OCI-LY3 (cell line): ENCODE data around the gene EEA1.

Experiments
- EZH2phosphoT487 ChIP-seq: fragments of 200-600 bp; shearing (Covaris generic); IDR thresholded peaks from 2 replicates; pipeline ENCODE4 v1.6.1; 2018; ENCODE audit warnings: antibody characterized with exemption, mixed run types, low read depth
- TF ChIP-seq, protein P1 (sequence below): fragments of 200-600, 300-600 bp; sonication (generic); IDR thresholded peaks from 2 replicates; pipeline ENCODE4 v1.5.1; 2014; ENCODE audit warnings: antibody characterized with exemption, low read length, low read depth

DNA sequence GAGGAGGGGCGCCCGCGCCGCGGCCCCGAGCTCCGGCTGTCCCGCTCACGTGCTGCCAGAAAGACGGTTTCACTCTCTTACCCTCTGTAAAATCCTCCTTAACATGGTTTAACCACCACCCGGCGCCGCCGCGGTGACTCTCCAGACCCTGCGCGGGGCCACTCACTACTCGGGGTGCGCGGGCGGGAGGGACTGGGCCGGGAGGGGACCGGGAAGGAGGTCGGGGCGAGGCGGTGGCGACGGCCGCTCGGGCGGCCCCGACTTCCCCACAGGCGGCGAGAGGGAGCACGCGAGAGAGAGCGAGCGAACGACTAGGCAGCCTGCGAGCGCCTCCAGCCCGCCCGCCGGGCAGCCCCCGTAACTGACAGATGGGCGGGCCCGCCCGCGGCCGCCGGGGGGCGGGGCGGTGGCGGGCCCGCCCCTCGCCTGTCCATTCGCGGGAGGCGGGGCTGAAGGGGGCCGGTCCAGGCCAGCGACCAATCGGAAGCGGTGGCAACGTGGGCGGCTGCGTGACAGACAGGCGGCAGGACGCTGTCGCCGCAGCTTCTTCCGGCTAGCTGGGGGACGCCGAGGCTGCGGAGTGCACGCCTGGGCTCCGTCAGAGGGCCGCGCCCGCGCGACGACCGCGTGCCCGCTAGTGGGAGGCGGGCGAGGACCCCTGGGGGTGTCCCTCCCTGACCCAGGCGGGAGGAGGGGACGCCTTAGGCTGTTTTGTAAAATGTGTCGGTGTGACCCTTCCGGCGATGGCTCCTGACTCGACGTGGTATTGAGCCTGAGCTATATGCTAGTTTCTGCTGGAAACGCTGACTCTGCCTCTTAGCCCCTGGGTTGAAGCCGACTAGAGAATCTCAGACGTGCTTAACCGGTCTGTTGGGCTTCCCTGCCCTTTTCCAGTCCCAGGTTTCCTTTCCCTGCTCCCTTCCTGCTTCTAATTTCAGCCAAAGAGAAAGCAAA, at the start of gene EEA1:
- TF ChIP-seq, protein P1, sequence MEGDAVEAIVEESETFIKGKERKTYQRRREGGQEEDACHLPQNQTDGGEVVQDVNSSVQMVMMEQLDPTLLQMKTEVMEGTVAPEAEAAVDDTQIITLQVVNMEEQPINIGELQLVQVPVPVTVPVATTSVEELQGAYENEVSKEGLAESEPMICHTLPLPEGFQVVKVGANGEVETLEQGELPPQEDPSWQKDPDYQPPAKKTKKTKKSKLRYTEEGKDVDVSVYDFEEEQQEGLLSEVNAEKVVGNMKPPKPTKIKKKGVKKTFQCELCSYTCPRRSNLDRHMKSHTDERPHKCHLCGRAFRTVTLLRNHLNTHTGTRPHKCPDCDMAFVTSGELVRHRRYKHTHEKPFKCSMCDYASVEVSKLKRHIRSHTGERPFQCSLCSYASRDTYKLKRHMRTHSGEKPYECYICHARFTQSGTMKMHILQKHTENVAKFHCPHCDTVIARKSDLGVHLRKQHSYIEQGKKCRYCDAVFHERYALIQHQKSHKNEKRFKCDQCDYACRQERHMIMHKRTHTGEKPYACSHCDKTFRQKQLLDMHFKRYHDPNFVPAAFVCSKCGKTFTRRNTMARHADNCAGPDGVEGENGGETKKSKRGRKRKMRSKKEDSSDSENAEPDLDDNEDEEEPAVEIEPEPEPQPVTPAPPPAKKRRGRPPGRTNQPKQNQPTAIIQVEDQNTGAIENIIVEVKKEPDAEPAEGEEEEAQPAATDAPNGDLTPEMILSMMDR: 0 out of 2 replicates have a peak, but pooled peaks have one; percentile 19
- no peak for TF ChIP-seq EZH2phosphoT487
